ENCODE data around the gene SLU7.
A peak's percentile ranks its signal among the peaks of the same experiment; 100 is the strongest.

SLU7 gene

DNA sequence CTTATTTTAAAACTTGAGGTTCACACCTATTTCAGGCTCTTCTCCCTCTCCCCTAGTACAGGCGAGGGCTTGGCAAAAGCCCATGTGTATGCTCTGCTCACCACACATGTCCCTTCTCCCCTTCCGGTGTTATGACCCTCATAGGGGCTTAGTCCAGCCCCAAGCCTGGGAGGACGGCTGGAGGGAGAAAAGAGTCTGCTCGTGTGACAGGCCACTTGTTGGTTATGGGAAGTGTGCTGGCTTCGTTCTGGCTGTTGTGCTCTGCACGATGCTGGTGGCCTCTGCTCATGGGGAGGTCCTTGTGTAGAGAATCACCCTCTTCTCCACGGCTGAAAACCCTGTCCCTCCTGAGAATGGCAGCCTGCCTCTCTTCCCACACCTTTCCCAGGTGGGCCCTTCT is 13.9 kb upstream of the SLU7 start:
- Mint-ChIP-seq H3K27ac (peak overlapping the region; percentile 86), H3K4me1 (peaks cover 66% of the 10 kb centered on the region), H3K9me3 (no peaks in the 10 kb centered on the region), H3K27me3 (ENCODE audit: low read depth, poor library complexity) (no peaks in the 10 kb centered on the region), H3K36me3 (ENCODE audit: low read depth) (peaks cover 17% of the 10 kb centered on the region), H3K4me3 (no peak overlapping the region)
- TF ChIP-seq CTCF (IDR thresholded peaks at IDR 0.05), result no peak
- no peak for DNase-seq

- no peaks in the 10 kb centered on the region for H3K9me3 Mint-ChIP-seq
Measured at GRCh38 chr5:160432196-160432595, 13.3 kb upstream of the SLU7 start.

GRCh38 chr5:160427607-160428006 is 8.7 kb upstream of the SLU7 start:
- Mint-ChIP-seq H3K27me3 (ENCODE audit: low read depth, poor library complexity) (no peaks in the 10 kb centered on the region), H3K9me3 (no peaks in the 10 kb centered on the region), H3K4me1 (peaks cover 57% of the 10 kb centered on the region), H3K4me3 (no peak overlapping the region), H3K27ac (no peak overlapping the region), H3K36me3 (ENCODE audit: low read depth) (peaks cover 41% of the 10 kb centered on the region)
- TF ChIP-seq CTCF (IDR thresholded peaks at IDR 0.05), result no peak
- DNase-seq, result no peak

More at GRCh38 chr5:160432196-160432595, 13.3 kb upstream of the SLU7 start:
- peaks cover 66% of the 10 kb centered on the region for H3K4me1 Mint-ChIP-seq
- DNase-seq, result no peak
- no peaks in the 10 kb centered on the region for H3K27me3 Mint-ChIP-seq (ENCODE audit: low read depth, poor library complexity)
- H3K27ac Mint-ChIP-seq, result no peak overlapping the region
- H3K36me3 Mint-ChIP-seq (ENCODE audit: low read depth), result peaks cover 23% of the 10 kb centered on the region
- no peak overlapping the region for H3K4me3 Mint-ChIP-seq
- no peak for TF ChIP-seq CTCF (IDR thresholded peaks at IDR 0.05)

- Mint-ChIP-seq H3K9me3 (no peaks in the 10 kb centered on the region), H3K27me3 (ENCODE audit: low read depth, poor library complexity) (no peaks in the 10 kb centered on the region), H3K36me3 (ENCODE audit: low read depth) (peaks cover 26% of the 10 kb centered on the region), H3K4me1 (peaks cover 76% of the 10 kb centered on the region), H3K27ac (no peak overlapping the region), H3K4me3 (peak overlapping the region; percentile 88)
- DNase-seq, result no peak
- TF ChIP-seq CTCF (IDR thresholded peaks at IDR 0.05), result no peak
Measured at GRCh38 chr5:160423099-160423498, 4.2 kb upstream of the SLU7 start.

- Mint-ChIP-seq H3K4me3 (peak within 1 kb of the TSS; percentile 88), H3K4me1 (peaks cover 86% of the 10 kb centered on the region), H3K27ac (peak within 1 kb of the TSS; percentile 88), H3K9me3 (no peaks in the 10 kb centered on the region), H3K36me3 (ENCODE audit: low read depth) (peaks cover 15% of the 10 kb centered on the region), H3K27me3 (ENCODE audit: low read depth, poor library complexity) (no peaks in the 10 kb centered on the region)
- peak; percentile 98 for DNase-seq
- no peak for TF ChIP-seq CTCF (IDR thresholded peaks at IDR 0.05)
Measured at GRCh38 chr5:160421625-160422258, 2.9 kb upstream of the SLU7 start, which contains the start of gene PTTG1. Gene PTTG1, plus strand, starts transcription at chr5:160421855. Its CDS starts 458 bp downstream, at chr5:160422313.

DNA sequence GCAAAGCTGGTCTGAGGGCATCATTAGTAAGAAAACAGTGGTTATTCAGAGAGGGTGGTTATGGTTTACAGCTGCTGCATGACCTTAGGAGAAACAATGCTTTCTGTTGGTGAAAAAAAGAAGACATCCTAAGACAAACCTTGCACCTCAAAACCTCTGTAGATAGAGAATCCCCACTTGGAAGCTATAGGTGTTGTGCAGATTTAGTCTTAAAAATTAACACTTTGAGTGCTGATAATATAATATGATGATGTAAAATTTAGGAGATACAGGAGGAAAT is 1.4 kb upstream of the SLU7 start:
- DNase-seq, result no peak
- TF ChIP-seq CTCF (IDR thresholded peaks at IDR 0.05), result no peak
- peaks cover 85% of the 10 kb centered on the region for H3K4me1 Mint-ChIP-seq
- H3K9me3 Mint-ChIP-seq, result no peaks in the 10 kb centered on the region
- no peaks in the 10 kb centered on the region for H3K27me3 Mint-ChIP-seq (ENCODE audit: low read depth, poor library complexity)
- no peak overlapping the region for H3K27ac Mint-ChIP-seq
- H3K4me3 Mint-ChIP-seq, result peak overlapping the region; percentile 97
- peaks cover 15% of the 10 kb centered on the region for H3K36me3 Mint-ChIP-seq (ENCODE audit: low read depth)

All from nephron progenitor cell (in vitro differentiated cells).